A204.1 (cell line): ENCODE measurements around the gene TDRD5.
A peak's percentile ranks its signal among the peaks of the same experiment; 100 is the strongest.
"Not testable (repeated sequence)": the region's sequence is repeated elsewhere in the genome, so short reads cannot be mapped to it uniquely, and the experiment has no call there.

Source experiments
- FAIRE-seq: peaks from 2 replicates; lab custom pipeline; 2012; peaks lifted over from hg19 to GRCh38; lab: Jason Lieb, UNC

TDRD5 gene

DNA sequence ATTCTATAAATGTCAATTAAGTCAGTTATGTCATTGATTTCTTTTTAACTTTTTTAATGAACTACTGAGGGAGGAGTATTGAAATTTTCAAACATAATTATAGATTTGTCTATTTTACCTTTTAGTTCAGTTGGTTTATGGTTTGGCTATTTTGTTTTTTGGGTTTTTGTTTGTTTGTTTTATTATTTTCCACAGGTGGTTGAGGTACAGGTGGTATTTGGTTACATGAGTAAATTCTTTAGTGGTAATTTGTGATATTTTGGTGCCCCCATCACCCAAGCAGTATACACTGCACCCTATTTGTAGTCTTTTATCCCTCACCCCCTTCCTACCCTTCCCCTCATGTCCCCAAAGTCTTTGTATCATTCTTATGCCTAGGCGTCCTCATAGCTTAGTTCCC is 9.5 kb downstream of the TDRD5 start:
- no peak for FAIRE-seq

DNA sequence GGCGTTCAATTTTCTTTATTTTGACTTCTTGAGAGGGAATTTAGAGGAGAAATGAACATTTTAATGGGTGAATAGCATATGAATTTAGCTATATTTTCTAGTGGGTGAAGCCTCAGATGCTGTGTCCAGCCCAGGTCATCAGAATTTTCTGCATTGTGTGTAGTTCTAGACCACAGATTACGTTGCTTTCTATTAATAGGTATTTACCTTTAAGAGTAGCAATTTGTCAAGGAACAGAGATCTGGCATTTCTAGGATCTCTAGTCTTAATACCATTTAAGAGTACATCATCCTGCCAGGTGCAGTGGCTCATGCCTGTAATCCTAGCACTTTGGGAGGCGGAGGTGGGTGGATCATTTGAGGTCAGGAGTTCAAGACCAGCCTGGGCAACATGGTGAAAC is 20.7 kb downstream of the TDRD5 start:
- no peak for FAIRE-seq

DNA sequence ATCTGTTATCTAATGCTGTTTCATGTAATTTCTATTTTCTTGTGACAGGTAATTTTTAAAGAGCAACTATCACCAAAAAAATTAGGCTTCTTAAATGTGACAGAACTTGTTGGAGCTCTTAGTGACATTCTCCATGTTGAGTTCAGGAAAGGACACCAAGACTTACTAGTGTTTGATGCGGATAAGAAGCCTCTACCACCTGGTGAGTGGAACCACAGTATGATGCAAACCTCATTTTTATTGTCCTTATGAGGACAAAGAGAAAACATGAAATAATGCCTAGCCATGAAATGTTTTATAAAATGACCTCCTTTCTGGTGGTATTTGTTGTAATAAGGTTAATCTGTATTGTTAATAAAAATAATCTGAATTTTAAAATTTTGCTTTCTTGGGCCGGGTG is 39.1 kb downstream of the TDRD5 start:
- FAIRE-seq = no peak

DNA sequence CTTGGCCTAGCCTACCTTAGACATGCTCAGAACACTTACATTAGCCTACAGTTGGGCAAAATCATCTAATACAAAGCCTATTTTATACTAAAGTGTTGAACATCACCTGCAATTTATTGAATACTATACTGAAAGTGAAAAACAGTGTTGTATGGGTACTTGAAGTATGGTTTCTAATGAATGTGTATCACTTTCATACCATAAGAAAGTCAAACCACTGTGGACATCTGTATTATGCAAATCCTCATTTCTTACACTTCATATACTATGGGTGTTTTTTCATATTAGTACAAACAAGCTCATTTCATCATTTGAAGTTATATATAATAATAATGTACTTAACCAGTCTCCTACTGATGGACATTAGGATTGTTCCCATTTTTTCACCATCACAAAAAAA is 41.2 kb downstream of the TDRD5 start:
- no peak for FAIRE-seq

DNA sequence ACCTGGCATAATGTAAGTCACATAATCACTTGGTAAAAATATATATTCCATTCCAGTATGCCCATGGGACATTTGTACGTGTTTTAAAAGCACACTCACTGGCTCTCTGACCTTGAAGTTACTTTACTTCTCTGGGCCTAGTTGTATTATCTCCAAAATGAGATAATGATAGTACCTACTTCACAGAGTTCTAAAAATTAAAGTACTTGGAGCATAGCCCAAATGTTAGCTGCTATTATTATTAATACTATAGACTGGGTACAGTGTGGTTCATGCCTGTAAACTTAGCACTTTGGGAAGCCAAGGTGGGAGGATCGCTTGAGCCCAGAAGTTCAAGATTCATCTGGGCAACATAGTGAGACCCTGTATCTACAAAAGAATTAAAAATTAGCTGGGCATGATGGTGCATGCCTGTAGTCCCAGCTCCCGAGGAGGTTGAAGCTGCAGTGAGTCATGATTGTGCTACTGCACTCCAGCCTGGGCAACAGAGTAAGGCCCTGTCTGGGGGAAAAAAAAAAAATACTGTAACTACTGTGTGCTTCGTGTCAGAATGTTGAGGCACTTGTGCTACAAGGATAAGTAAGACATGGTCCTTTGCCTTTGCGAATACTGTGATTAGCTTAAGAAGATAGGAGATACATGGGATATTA is 45.7 kb downstream of the TDRD5 start:
- no peak for FAIRE-seq

DNA sequence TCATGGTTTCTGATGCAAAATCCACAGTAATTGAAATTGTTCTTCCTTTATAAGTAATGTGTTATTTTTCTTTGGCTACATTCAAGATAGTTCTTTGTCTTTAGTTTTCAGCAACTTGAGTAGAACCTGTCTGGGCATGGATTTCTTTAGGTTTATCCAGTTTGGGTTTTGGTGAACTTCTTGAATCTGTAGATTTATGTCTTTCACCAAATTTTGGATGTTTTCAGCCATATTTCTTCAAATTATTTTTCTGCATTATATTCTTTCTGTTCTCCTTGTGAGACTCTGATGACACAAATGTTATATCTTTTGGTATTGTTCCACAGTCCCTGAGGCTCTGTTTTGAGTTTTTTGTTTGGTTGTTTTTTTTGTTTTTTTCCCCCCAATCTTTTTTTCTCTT is 69.4 kb downstream of the TDRD5 start:
- no peak for FAIRE-seq

DNA sequence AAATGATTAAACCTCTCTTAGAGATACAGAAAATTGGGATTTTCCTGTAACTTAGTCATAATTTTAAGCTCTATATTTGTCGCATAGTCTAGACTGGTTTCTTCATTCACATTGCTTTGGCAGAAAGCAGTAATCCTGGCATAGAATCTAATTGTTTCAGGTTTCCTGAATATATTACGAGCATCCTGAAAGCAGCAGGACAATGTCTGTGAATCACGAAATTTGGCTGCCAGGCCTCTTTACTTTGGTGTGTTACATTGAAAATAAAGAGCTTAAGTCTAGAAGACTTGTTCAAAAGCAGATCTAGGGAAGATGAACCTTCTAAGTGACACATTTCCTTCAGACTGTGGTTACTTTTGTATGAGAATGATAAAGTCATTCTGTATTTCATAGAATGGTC is 72.2 kb downstream of the TDRD5 start:
- no peak for FAIRE-seq

DNA sequence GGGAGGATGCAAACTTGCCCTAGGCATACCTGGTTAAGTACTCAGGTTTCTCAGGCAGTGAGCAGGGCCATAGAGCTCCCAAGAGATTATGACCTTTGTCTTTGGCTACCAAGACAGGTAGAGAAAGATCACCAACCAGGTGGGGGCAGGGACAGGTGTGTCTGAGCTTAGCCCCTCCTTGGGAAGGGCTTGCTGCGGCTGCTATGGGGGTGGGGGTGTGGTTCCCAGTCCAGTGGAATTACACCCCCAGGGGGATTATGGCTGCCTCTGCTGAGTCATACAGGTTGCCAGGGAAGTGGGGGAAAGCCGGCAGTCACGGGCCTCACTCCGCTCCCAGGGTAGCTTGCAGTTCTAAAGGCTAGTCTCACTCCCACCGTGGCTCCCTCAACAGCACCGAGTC is 86.2 kb downstream of the TDRD5 start:
- FAIRE-seq = no peak

DNA sequence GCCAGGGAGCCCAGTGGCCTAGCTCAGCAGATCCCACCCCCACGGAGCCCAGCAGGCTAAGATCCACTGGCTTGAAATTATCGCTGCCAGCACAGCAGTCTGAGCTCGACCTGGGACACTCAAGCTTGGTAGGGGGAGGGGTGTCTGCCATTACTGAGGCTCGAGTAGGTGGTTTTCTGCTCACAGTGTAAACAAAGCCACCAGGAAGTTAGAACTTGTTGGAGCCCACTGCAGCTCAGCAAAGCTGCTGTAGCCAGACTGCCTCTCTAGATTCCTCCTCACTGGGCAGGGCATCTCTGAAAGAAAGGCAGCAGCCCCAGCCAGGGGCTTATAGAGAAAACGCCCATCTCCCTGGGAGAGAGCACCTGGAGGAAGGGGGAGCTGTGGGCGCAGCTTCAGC is 102.9 kb downstream of the TDRD5 start:
- FAIRE-seq = not testable (repeated sequence)

DNA sequence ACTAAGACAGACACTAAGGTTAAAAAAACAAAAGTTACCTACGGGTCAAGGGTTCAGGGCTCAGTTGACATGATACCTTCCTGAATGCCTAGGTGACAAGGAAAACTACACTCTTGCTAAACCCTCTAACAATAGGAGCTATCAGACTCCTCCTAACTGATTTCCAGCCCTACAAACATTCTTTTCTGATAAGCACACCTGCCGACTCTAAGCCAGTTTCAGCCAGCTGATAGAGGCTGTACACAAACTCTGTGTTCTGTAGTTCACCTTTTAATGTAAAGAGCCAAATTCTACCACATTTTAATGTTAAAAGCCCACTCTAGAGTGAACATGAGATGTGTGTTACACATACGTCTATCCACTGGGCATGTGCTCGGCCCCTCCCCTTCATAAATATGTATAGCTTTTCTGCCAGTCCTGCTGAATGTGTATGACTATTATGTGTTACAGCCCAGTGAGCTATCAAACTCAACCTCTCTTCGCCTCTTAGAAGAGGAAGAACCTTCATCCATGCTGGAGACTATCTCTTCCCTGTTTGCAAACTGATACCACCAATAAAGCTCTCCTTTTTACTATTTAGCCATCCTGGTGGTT is 111.4 kb downstream of the TDRD5 start:
- FAIRE-seq = no peak

DNA sequence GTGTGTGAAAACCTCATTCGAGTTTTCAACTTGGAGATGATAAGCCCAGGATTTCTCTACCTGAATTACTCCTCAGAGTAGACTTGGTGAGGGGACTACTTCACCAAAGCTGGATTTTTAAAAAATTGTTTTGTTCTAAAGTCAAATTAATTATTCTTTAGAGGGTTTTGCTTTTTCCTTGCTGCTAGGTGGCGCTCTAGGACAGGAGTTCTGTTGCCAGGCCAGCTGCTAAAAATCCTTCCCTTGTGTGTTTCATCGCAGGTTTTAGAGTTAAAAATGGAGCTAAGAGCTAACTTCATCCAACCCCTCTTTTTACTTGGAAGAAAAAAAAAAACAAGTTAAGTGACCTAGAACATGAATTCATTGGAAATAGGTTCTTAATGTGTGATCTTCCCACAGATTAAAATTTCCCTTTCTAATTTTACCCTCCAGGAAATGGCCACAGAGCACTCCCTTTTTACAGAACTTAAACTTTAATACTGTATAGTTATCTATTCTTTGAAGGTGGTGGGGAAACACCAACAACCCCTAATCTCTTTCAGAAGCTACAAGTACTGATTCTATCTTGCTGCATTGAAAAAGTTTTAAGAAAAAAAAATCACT is 114.8 kb downstream of the TDRD5 start:
- FAIRE-seq = peak; percentile 84

DNA sequence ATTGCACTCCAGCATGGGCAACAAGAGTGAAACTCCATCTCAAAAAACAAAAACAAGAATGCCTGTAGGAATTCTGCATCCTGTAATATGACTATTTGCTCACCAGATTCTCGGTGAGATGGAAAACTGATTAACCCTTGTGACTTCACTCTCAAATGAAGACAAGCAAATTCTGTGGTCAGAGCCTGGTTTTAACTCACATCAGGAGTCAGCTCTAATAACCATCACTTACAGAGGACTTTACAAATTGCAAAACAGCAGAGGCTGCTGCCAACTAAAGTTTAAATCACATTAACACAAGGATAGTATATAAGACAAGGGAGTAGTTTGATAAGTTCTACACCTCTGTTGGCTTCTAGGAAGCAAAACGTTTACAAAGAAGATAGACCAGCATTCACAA is 115.8 kb downstream of the TDRD5 start:
- FAIRE-seq = no peak

DNA sequence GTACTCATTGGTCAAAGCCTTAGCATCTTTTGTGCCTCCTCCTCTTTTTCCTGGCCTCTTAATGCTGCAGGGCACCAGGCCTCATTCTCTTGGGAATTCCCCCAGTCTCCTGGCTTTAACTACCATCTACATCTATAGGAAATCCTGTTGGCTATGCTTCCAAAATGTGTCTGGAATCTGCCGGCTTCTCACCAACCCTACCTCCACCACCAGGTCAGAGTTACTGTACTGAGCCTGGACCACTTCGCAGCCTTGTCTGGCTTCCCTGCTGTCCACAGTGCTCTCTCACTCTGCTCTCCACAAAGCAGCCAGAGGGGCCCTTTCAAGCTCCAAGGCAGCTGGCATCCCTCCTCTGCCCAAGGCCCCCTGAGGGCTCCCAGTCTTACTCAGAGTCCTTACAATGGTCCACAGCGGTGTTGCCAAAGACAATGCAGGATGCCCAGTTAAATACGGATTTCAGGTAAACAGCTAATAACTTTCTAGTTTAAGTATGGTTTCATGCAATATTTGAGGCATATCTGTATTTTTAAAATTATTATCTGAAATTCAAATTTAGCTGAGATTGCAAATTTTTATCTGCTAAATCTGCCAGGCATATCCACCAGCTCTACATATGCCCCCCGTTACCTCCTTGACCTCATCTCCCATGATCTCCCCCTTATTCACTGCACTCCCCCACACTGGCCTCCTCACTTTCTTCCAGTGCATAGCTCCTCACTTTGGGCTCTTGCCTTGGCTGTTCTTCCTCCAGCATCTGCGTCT is 117.0 kb downstream of the TDRD5 start:
- FAIRE-seq = no peak

DNA sequence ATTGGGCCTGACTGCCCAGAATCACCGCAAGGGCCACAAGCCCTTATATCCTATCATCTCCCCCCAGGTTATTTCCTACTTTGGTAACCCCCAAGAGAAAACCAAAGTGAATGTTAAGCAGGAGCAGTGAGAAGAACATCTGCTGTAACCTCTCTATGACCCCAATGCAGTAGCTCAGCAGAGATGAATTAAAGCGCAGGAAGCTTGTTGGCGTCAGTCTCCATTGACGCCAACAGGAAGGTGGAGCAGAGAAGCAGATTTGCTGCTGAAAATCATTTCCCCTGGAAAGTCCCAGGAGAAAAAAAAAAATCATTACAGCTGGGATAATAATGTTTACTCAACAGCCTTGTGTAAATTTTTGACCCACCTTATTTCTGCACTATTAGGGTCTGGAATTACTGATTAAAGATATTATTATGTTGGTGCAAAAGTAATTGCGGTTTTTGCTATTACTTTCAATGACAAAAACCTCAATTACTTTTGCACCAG is 118.3 kb downstream of the TDRD5 start:
- FAIRE-seq = no peak

DNA sequence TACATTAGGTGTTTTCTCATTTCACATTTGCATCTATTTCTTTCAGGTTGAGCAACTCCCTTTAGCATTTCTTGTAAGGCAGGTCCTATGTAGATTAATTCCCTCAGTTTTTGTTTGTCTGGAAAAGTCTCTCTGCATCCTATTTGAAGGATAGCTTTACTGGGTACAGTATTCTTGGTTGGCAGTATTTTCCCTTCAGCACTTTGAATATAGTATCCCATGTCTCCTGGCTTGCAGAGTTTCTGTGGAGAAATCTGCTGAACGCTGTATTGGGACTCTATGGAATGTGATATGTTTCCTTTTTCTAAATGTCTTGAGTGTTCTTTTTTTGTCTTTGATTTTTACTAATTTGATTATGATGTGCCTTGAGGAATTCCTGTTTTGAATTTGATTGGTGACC is 122.5 kb downstream of the TDRD5 start:
- no peak for FAIRE-seq

DNA sequence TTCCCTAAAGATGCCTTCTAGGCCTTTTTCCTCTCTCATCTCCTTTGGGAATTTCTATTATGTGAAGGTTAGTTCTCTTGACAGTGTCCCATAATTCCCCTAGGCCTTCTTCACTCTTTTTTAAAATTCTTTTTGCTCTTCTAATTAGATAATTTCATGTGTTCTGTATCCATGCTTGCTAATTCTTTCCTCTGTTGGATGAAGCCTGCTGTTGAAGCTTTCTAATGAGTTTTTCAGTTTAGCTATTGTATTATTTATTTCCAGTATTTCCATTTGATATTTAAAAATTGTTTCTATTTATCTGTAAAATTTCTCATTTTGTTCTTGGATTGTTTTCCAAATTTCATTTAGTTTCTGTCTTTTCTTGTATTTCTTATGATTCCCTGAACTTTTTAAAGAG is 123.0 kb downstream of the TDRD5 start:
- no peak for FAIRE-seq

DNA sequence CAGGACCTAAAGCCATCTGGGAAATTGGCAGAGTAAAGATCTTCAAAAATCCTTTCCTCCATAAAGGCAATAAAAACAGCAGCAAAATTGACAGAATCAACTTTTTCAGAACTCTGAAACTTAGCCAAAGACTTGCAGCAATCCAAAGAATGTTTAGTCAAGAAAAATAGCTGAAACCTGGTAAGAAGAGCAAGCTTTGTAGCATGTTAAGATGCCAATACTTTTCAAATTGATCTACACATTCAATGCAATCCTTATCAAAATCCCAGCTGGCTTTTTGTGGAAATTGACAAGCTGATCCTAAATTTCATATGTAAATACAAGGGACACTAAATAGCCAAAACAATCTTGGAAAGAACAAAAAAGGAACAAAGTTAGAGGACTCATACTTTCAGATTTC is 127.6 kb downstream of the TDRD5 start:
- FAIRE-seq = no peak

DNA sequence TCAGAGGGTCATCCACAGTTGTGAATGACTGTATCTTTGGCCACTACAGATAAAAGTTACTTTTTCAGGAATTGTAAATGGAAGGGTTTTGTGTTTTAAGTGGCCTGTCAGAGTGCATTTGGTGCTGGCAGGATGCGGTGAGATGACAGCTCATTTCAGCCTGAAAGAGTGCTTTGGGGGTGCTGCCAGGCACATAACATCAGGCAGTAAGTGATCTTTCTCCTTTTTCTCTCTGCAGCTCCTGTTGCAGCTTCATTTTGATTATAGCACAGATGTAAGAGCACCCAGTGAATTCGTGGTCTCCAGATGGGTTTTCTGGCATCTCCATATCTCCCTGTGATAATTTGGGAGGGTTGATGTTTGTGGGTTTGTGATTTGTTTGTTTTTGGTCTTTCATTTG is 136.6 kb downstream of the TDRD5 start:
- FAIRE-seq = no peak

DNA sequence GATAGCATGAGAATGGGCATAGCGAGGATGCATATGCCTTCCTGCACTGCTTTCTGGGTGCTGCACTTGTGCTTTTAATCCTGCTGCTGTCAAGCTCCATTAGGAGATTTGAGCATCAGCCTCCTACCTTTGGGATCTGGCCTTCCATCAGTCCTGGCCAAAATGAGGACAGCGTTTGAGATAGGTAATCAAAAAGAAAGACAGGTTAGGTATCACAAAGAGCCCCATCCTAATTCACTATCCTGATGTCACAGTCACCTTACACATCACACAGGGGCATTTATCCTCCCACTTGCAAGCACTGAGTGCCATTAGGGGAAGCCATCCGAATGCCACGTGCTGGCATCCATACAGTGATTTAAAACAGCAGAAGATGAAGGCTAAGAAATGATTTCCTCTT is 138.2 kb downstream of the TDRD5 start:
- FAIRE-seq = no peak

DNA sequence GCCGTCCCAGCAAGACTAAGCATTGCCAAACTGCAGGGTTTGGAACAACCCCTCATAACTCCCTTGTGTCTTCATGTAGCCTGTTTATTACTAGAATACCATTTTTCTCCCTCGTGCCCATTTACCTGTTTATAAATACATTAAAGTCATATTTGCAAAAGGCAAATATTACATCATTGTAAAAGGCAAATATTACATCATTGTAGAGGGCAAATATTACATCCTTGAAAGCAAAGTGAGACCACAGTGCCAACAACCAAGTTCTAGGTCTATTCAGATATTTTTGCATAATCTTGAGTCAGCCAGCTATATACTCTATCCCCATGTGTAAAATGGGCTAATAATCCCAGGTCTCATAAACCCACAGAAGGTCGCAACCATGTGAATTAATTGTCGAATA is 140.0 kb downstream of the TDRD5 start:
- FAIRE-seq = no peak
